Stimulated activated CD4-positive, alpha-beta T cell treated with anti-CD3 and anti-CD28 coated beads, Interleukin-4, amount 100 ng/mL, for 1 hour (primary cell): ENCODE results near the gene CLDN19.
"Not testable (repeated sequence)": the region's sequence is repeated elsewhere in the genome, so short reads cannot be mapped to it uniquely, and the experiment has no call there.

Source experiments
- DNase-seq: peaks from one replicate; pipeline ENCODE4 v3.0.0-alpha.2; 2020

The CLDN19 gene

DNA sequence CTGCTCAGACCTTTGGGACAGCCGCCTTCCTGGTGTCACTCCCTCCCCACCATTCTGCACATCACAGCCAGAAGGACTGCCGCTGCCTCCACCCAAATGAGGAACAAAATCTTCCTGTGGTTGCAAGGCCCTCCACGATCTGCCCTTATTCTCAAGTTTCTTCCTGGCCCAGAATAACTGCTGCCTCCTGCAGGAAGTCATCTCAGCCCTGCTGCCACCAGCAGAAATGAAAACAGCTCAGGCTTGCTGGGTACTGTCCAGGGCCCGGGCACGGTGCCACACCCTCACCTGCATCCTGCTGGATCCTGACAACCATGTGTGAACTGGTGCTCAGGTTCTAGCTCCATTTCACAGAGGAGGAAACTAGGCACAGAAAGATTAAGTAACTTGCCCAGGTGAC lies 2.8 kb downstream of the CLDN19 start:
- DNase-seq = no peak

DNA sequence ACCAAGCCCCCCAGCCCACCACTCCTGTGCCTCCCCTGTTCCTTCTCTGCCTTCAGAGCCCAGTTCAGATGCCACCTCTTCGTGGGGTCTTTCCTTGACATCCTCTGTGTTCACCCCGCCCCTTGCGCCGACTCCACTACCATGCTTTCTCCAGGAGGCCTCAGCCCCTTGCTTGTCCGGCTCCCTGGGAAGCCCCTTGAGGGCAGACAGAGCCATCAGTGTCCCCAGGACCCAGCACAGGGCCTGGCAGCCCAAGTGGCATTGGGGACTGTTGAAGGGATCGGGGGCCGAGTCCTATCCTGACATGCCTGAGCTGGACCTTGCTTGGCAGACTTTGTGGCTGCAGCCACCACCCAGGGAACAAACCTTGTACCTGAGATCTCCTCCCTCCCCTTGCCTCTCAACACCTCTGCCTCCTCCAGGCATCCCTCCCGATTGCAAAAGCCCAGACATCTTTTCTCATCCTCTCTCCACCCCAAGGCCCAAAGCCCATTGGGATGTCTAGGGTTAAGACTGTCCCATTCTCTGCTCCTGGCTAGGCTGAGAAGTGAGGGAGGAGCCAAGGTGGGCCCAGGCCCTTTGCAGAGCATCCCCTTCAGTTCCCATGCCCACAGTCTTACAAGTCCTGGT lies 3.4 kb downstream of the CLDN19 start:
- no peak for DNase-seq

DNA sequence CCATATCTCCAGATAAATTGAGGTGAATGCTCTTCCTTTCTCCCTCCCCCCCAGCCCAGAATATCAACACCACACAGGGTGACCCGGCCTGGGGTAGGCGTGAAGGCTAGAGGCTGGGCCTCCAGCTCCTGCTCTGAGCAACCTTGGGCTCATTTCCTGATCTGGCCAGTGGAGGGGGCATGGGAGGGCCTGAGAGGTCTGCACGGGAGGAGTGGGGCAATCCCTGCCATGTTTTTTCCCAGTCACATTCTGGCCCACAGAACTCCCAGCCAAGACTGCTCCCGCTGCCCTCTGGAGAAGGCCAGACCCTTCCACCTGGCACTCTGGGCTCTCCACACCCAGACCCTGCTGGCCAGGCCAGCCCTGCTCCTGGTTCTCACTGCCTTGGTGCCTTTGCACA lies 3.9 kb downstream of the CLDN19 start:
- DNase-seq = no peak

GRCh38 chr1:42735477-42736105 lies 4.4 kb downstream of the CLDN19 start:
- no peak for DNase-seq

DNA sequence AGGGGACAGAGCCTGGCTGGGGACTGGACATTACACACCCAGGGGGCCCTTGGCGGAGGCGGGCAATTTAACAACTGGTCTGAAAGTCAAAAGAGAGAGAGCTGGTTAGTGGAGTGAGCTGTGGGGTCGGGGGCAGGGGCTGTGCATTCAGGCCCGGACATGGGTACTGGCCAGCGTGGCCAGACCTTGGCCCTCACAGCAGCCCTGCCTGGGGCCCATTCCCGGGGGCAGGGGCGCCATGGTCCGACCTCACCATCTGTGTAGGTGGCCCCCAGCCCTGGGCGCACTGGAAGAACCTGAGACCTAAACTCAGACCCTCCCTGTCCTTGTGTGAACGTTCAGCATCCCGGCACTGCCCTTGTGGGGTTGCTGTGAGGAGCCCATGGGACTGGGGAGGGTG lies 5.0 kb downstream of the CLDN19 start:
- no peak for DNase-seq

- no peak for DNase-seq
Observed at GRCh38 chr1:42734201-42735035, 5.6 kb downstream of the CLDN19 start.

- no peak for DNase-seq
Observed at GRCh38 chr1:42733415-42734200, 6.4 kb downstream of the CLDN19 start.

- no peak for DNase-seq
Observed at GRCh38 chr1:42732126-42732680, 7.8 kb downstream of the CLDN19 start.

DNA sequence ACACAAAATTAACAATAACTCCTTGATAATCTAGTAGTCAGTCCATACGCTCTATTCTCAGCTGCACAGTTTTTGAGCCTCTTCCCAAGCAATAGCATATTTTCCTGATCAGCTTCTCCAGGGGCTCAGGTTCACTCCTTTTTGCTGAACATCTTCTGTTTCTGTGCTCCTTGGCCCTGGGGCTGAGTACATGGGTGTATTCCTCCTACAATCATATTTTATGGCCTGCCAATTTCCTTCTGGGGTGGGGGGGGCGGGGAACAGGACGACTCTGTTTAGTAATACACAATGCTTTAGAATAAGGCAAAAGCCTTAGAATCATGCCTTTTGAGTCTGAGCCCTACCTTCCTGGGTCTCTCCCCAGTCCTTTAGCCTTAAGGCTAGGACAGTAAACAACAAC lies 8.5 kb downstream of the CLDN19 start:
- no peak for DNase-seq

DNA sequence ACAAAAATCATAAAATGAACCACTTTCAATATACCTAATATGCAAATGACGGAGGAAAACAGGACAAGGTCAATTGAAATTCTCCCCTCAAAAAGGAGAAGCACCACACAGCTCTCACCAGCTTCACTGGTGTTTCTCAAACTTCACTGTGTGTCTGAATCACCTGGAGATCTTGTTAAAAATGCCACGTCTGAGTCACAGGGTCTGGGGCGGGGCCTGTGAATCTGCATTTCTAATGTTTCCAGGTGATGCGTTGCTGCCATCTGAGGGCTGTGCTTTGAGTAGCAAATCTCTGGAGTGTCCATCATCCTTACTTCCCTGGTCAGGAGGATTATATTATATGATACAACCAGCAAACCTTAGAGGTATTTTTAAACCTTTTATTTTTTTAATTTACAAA lies 9.0 kb downstream of the CLDN19 start:
- peak; percentile 54 for DNase-seq

- DNase-seq = no peak
Observed at GRCh38 chr1:42730002-42730401, 10.0 kb downstream of the CLDN19 start.

DNA sequence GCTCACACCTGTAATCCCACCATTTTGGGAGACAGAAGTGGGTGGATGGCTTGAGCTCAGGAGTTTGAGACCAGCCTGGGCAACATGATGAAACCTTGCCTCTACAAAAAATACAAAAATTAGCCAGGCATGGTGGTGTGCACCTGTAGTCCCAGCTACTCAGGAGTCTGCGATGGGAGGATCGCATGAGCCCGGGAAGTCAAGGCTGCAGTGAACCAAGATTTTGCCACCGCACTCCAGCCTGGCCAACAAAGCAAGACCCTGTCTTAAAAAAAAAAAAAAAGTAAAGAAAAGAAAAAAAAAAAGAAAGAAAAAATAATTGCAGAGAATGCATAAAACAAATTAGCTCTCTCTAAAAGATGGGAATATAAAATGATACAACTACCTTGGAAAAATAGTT lies 14.2 kb downstream of the CLDN19 start:
- not testable (repeated sequence) for DNase-seq

GRCh38 chr1:42723511-42723910 lies 16.5 kb downstream of the CLDN19 start:
- DNase-seq = no peak

- not testable (repeated sequence) for DNase-seq
Observed at GRCh38 chr1:42722403-42722802, 17.6 kb downstream of the CLDN19 start.

DNA sequence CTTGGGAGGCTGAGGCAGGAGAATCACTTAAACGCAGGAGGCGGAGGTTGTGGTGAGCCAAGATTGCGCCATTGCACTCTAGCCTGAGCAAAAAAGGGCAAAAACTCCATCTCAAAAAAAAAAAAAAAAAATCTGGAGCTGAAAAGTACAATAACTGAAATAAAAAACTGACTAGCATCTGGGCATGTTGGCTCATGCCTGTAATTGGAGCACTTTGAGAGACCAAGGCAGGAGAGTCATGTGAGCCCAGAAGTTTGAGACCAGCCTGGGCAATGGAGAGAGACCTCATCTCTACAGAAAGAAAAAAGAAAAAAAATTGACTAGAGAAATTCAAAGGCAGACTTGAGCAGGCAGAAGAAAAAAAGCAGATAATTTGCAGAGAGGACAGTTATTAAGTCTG lies 18.1 kb downstream of the CLDN19 start:
- no peak for DNase-seq

DNA sequence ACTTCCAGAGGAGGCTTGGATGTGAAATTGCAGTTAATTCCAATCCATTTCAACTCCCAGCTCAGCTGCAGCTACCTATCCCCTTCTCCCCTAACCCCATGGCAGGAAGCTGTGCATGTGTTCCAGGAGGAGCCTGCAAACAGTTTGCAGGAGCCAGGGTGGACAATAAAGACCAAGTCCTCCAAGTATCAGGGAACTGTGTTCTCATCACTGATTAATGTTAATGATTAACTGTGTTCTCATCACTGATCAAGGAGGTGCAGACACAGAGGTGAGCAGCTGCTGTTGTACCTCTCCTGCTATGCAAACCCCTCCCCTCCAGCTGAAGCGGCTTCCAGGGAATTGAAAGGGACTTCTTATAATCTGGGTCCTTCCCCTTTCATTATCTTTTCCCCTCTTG lies 19.2 kb downstream of the CLDN19 start:
- no peak for DNase-seq

DNA sequence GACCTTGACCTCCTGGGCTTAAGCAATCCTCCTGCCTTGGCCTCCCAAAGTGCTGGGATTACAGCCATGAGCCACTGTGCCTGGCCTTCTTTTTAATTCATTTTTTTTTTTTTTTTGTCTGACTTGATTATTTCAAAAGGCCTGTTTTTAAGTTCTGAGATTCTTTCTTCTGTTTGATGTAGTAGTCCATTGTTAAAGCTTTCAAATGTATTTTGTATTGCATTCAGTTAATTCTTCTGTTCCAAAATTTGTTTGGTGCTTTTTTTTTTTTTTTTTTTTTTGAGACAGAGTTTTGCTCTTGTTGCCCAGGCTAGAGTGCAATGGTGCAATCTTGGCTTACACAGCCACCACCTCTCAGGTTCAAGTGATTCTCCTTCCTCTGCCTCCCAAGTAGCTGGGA lies 25.6 kb downstream of the CLDN19 start:
- not testable (repeated sequence) for DNase-seq

- no peak for DNase-seq
Observed at GRCh38 chr1:42713293-42713692, 26.7 kb downstream of the CLDN19 start.

DNA sequence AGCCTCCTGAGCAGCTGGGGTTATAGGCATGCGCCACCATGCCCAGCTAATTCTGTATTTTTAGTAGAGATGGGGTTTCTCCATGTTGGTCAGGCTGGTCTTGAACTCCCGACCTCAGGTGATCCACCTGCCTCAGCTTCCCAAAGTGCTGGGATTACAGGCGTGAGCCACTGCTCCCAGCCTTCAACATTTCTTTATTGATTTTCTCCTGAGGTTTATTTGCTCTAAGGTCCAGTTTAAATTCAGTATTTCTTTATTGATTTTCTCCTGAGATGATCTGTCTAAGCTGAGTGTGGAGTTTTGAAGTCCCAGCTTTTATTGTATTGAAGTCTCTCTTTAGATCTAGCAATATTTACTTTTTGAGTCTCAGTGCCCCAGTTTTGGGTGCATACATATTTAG lies 27.2 kb downstream of the CLDN19 start:
- not testable (repeated sequence) for DNase-seq

DNA sequence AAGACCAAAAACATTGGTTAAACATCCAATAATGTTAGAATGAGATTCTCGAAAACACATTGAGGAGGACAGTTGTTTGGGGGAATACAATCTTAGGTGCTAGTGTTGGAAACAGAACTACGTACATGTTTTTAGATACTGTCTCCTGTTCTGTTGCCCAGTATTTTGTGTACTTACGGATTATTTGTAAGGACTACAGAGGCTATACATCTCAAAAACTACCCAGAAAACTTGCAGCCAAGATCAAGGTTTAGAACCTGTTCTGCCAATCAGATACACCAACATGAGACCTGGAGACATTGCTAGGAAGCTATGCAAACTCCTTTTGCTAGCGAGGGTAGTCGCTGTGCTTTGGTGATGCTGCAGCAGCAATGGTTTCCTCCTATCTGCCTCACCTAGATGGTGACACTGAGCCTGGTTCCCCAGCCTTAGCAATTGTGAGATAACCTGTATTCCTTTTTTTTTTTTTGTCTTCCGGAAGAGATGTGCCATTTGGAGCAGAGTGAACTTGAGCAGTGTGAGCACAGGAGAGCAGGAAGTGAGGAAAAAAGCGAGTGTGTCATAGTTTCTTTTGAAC lies 36.1 kb downstream of the CLDN19 start:
- no peak for DNase-seq

DNA sequence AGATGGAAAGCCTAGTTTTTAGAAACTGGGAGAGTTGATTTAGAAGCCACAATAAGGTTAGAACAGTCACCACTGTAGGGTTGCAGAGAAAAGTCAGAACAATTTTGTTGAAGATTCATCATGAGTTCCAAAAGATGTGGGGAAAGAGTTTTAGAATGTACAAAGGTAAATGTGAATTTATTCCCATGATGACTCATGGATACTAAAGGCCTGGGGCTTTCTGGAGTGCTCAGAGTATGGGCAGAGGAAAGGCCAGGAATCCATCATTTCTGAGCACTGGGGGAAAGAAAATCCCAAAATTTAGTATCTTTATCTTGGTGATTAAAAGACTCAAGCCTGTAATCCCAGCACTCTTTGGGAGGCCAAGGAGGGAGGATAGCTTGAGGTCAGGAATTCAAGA lies 40.0 kb downstream of the CLDN19 start:
- no peak for DNase-seq

- no peak for DNase-seq
Observed at GRCh38 chr1:42698081-42698813, 41.8 kb downstream of the CLDN19 start.
